Endothelial cell (in vitro differentiated cells): ENCODE measurements around the gene FN3K. TPM values are rescaled to one million over a fixed set of nuclear protein-coding genes. Genes with fewer than 3 reads are reported as not detected.

Experiments
- DNase-seq: peaks from one replicate; pipeline ENCODE4 v3.0.0; 2021; ENCODE audit warnings: low spot score
- H3K27ac Mint-ChIP-seq: one replicate; pipeline ENCODE4 v1.8.0; 2021; ENCODE audit warnings: mixed read lengths, inconsistent platforms; ENCODE audit not compliant: unreplicated experiment
- H3K27me3 Mint-ChIP-seq: one replicate; pipeline ENCODE4 v1.8.0; 2021; ENCODE audit warnings: mild to moderate bottlenecking, moderate library complexity, mixed read lengths, inconsistent platforms; ENCODE audit not compliant: unreplicated experiment
- H3K36me3 Mint-ChIP-seq: one replicate; pipeline ENCODE4 v1.8.0; 2021; ENCODE audit warnings: mild to moderate bottlenecking, low read depth, mixed read lengths, inconsistent platforms; ENCODE audit not compliant: unreplicated experiment
- H3K4me1 Mint-ChIP-seq: one replicate; pipeline ENCODE4 v1.8.0; 2021; ENCODE audit warnings: mild to moderate bottlenecking, mixed read lengths, inconsistent platforms; ENCODE audit not compliant: unreplicated experiment
- H3K4me3 Mint-ChIP-seq: one replicate; pipeline ENCODE4 v1.8.0; 2021; ENCODE audit warnings: mild to moderate bottlenecking, mixed read lengths, inconsistent platforms; ENCODE audit not compliant: unreplicated experiment
- H3K9me3 Mint-ChIP-seq: one replicate; pipeline ENCODE4 v1.8.0; 2021; ENCODE audit warnings: mixed read lengths, inconsistent platforms; ENCODE audit not compliant: unreplicated experiment
- CTCF ChIP-seq: fragments of 200-600 bp; sonication (generic); IDR thresholded peaks from one replicate; pipeline ENCODE4 v1.5.0; 2021; ENCODE audit warnings: antibody characterized with exemption; ENCODE audit not compliant: unreplicated experiment
- total RNA-seq: library from RNA; stranded (reverse); fragmentation: NEBNext Ultra II Directional; extraction: Animal tissue kit (Norgen Biotek cat#: 25700); gene quantifications from one replicate; pipeline ENCODE4 v1.2.1, GENCODE V29; 2021; ENCODE audit not compliant: unreplicated experiment

Gene FN3K
- total RNA-seq, 1 donor from 2014 or later, result 10.6 TPM

DNA sequence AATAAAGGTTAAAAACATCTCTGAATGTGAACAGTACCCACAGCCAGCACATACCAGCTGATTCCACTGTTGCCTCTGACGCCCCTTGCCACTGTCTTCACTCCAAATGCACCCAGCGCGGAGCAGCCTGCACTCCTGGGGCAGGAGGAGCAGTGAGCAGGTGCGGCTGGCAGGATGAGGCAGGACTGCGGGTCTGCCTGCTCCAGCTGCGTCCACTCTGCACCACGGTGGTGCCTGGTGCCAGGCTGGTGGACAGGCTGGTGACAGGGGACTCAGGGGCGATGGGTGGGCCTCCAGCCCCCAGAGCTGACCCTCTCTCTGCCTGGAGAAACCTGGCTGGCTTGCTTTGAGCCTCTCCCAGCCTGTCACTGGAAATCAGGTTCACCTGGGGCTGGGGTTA lies 46.3 kb upstream of the FN3K start:
- Mint-ChIP-seq H3K27me3 (peaks cover 5% of the 10 kb centered on the region), H3K27ac (no peak overlapping the region), H3K4me3 (no peak overlapping the region), H3K9me3 (peaks cover 4% of the 10 kb centered on the region), H3K4me1 (no peaks in the 10 kb centered on the region), H3K36me3 (peaks cover 8% of the 10 kb centered on the region)
- TF ChIP-seq CTCF, result no peak
- DNase-seq, result no peak

DNA sequence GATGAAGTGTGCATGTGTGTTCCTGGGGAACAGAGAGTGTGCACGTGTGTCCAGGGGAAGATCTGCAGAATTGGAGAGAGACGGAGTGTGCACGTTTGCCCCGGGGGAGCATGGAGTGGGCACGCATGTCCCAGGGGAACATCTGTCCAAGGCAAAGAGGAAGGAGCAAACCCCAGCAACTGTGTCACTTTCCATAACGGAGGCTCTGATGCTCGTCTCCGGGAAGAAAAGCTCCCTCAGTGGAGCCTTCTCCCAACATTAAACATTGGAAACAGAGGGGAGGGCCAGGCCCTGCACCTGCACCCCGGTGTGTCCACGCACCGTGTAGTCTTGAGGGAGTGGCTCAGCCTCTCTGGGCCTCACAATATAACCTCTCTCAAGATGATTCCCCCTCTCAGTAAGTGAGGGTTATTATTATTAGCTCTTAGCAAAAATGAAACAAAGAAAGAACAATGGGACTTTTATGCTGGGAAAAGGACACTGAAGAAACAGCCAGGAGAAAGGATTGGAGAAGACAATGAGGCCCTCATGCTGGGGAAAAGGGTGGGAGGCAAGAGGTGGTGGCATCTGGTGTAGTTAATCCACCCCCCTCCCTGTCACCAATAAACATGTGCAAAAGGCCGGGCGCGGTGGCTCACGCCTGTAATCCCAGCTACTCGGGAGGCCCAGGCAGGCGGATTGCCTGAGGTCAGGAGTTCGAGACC lies 44.5 kb upstream of the FN3K start:
- no peaks in the 10 kb centered on the region for H3K4me1 Mint-ChIP-seq
- no peak for TF ChIP-seq CTCF

DNA sequence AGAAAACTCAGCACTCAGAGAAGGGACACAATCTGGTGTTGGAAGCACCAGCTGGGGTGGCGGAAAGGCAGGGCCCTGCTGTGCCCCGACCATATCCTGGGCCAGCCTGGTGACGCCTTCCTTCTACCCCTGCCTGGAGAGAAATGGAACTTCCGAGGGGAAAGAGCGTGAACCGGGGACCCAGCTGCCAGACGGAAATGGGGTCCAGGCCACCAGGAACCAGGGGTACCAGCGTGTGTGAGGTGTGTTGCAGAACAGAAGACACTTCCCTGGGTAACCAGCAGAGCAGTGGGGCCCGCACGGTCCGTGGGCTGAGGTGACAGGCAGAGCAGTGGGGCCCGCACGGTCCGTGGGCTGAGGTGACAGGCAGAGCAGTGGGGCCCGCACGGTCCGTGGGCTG lies 43.7 kb upstream of the FN3K start:
- H3K9me3 Mint-ChIP-seq, result peaks cover 9% of the 10 kb centered on the region
- H3K27me3 Mint-ChIP-seq, result peaks cover 15% of the 10 kb centered on the region
- no peak overlapping the region for H3K27ac Mint-ChIP-seq
- peaks cover 13% of the 10 kb centered on the region for H3K36me3 Mint-ChIP-seq
- H3K4me3 Mint-ChIP-seq, result no peak overlapping the region
- no peak for TF ChIP-seq CTCF
- no peak for DNase-seq
- no peaks in the 10 kb centered on the region for H3K4me1 Mint-ChIP-seq

More for the DNA sequence above, 44.5 kb upstream of the FN3K start:
- peaks cover 9% of the 10 kb centered on the region for H3K9me3 Mint-ChIP-seq
- H3K36me3 Mint-ChIP-seq, result peaks cover 13% of the 10 kb centered on the region
- DNase-seq, result no peak
- no peak overlapping the region for H3K4me3 Mint-ChIP-seq
- H3K27me3 Mint-ChIP-seq, result peaks cover 12% of the 10 kb centered on the region
- H3K27ac Mint-ChIP-seq, result no peak overlapping the region

DNA sequence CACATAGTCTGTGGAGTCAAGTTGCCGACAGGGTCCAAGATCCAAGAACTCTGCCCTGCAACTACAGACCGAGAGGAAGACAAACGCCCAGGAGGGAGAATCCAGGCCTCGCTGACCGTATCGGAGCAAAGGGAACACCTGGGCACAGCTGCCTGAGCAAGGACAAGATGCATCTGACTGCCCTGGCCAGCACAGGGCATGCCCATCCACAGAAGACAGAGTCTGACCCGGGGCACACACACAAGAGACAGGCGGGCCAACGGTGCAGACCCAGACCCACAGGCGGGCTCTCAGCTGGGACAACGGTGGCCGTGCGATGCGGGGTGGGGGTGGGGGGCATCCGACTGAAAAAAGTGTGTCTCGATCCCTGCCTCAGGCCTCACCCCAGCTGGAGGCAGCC lies 43.1 kb upstream of the FN3K start:
- no peak for TF ChIP-seq CTCF
- DNase-seq, result no peak
- H3K4me3 Mint-ChIP-seq, result no peak overlapping the region
- H3K27ac Mint-ChIP-seq, result no peak overlapping the region
- no peaks in the 10 kb centered on the region for H3K4me1 Mint-ChIP-seq
- H3K27me3 Mint-ChIP-seq, result peaks cover 17% of the 10 kb centered on the region
- peaks cover 9% of the 10 kb centered on the region for H3K36me3 Mint-ChIP-seq
- peaks cover 9% of the 10 kb centered on the region for H3K9me3 Mint-ChIP-seq

- no peak overlapping the region for H3K4me3 Mint-ChIP-seq
Measured at GRCh38 chr17:82693168-82693867, 42.1 kb upstream of the FN3K start.

More at GRCh38 chr17:82693168-82693867, 42.1 kb upstream of the FN3K start:
- Mint-ChIP-seq H3K27me3 (peaks cover 18% of the 10 kb centered on the region), H3K4me1 (no peaks in the 10 kb centered on the region), H3K36me3 (peaks cover 9% of the 10 kb centered on the region), H3K9me3 (peaks cover 9% of the 10 kb centered on the region), H3K27ac (no peak overlapping the region)
- DNase-seq, result no peak
- TF ChIP-seq CTCF, result no peak
